Hindlimb muscle (tissue), 1 donor: Measurements from ENCODE around the gene SEC24C. TPM values are rescaled to one million over a fixed set of nuclear protein-coding genes. Genes with fewer than 3 reads are reported as not detected.
"Not testable (repeated sequence)": the region's sequence is repeated elsewhere in the genome, so short reads cannot be mapped to it uniquely, and the experiment has no call there.

Source experiments
- DNase-seq: peaks from one replicate; pipeline ENCODE4 v3.0.0-alpha.2; 2013
- polyA plus RNA-seq: library from polyadenylated mRNA; unstranded; fragments of 120-200 nt; gene quantifications from one replicate; pipeline ENCODE4 v1.2.1, GENCODE V29; 2013; ENCODE audit not compliant: insufficient read length

The SEC24C gene
- polyA plus RNA-seq, 1 donor, result 50.5 TPM

DNA sequence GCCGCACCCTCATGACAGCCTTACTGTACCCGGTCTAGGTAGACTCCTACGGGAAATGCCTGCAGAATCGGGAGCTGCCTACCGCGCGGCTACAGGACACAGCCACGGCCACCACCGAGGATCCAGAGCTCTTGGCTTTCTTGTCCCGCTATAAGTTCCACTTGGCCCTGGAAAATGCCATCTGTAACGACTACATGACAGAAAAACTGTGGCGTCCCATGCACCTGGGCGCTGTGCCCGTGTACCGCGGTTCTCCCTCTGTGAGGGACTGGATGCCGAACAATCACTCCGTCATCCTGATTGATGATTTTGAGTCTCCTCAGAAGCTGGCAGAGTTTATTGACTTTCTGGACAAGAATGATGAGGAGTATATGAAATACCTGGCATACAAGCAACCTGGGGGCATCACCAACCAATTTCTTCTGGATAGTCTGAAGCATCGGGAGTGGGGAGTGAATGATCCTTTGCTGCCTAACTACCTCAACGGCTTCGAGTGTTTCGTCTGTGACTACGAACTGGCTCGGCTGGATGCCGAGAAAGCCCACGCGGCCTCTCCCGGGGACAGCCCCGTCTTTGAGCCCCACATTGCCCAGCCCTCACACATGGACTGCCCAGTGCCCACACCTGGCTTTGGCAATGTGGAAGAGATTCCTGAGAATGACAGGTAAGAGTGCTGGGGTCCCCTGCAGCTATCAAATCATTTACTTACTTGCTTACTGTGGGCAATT, 29.1 kb downstream of the SEC24C start:
- no peak for DNase-seq

DNA sequence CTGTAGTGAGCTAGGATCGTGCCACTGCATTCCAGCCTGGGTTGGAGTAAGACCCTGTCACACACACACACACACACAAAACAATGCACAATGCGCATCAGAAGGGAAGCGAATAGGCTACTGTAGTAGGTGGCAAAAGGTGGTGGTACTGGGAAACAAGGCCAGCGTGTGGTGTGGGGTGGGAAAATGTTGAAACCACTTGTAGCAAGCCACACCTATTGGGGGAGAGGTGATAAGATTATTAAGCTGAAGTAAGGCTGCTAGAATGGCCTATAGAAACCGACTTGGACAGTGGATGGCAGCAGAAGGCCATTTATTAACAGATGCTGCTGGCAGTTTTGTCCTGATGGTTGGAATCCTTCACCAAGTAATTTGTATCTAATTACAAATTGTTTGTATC, 30.5 kb downstream of the SEC24C start:
- DNase-seq, result no peak

DNA sequence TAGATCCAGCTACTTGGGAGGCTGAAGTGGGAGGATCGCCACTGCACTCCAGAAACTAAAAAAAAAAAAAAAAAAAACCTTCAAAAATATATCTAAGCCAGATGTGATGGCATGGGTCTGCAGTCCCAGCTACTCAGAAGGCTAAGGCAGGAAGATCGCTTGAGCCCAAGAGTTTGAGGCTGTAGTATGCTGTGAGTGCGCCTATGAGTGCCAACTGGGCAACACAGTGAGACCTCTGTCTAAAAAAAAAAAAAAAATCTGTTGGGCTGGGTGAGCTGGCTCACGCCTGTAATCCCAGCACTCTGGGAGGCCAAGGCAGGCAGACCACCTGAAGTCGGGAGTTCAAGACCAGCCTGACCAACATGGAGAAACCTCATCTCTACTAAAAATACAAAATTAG, 34.8 kb downstream of the SEC24C start:
- DNase-seq, result no peak

DNA sequence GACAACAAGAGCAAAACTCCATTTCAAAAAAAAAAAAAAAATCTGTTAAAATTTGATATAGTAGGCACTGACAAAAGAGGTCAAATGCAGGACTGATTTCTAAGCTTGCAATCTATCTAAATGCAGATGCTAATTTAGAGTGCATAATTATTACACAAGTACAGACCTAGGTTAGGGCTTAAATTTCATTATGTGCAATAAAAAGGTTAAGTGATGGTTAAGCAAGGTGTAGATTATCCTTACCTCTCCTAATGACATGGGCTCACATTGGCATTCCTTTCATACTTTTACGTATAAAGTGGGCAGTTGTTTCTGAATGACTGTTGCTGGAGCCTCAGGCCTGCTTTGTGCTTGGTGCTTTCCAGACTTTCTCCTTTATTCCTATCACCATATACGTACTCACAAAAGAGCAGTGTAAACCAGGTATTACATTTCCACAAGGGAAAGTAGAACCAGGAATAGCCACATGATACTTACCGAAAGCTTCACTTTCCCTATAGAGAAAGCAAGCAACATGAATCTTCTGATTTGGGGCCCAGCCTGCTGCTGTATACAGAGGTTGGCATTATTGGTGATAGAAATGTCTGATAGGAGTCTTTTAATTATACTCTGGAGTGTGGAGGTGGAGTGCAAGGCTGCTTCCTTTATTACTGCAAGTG, 35.5 kb downstream of the SEC24C start:
- no peak for DNase-seq

DNA sequence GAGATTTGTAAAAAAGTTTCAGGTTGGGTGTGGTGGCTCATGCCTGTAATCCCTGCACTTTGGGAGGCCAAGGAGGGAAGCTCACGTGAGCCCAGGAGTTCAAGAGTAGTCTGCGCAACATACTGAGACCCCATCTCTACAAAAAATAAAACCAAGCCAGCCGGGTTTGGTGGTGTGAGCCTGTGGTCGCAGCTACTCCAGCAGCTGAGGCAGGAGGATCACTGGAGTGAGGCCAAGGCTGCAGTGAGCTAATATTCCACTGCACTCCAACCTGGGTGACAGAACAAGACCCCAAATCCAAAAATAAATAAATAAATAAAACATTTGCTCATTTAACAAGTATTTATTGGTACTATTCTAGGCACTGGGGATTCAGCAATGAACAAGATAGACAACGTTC, 36.1 kb downstream of the SEC24C start:
- no peak for DNase-seq

DNA sequence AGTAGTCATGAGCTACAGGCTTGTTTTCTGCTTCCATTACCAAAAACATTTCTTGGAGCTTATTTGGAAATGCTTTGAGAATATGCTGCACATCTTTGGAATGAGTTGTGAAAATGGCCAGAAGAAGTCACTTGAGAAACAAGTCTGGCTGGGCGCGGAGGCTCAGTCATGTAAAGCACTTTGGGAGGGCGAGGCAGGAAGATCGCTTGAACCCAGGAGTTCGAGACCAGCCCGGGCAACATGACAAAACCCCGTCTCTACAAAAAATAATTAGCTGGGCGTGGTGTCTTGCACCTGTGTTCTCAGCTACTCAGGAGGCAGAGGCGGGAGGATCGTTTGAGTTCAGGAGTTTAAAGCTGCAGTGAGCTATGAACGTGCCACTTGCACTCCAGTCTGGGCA, 36.8 kb downstream of the SEC24C start:
- no peak for DNase-seq

DNA sequence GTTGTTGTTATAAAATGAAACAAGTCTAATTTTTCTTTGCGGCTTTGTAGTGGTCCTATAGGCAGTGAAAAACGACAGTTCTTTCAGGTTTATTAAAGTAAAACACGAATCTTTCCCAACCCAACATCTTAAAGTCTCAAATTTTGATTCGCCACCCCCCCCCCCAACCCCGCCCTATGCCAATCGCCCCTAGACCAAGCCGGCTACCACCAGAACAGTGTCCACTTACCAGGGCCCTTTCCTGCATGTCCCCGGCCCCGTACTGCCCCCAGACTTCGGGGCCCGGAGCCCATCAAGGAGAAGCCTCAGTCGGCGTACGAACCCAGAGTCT, 37.3 kb downstream of the SEC24C start:
- DNase-seq, result no peak

DNA sequence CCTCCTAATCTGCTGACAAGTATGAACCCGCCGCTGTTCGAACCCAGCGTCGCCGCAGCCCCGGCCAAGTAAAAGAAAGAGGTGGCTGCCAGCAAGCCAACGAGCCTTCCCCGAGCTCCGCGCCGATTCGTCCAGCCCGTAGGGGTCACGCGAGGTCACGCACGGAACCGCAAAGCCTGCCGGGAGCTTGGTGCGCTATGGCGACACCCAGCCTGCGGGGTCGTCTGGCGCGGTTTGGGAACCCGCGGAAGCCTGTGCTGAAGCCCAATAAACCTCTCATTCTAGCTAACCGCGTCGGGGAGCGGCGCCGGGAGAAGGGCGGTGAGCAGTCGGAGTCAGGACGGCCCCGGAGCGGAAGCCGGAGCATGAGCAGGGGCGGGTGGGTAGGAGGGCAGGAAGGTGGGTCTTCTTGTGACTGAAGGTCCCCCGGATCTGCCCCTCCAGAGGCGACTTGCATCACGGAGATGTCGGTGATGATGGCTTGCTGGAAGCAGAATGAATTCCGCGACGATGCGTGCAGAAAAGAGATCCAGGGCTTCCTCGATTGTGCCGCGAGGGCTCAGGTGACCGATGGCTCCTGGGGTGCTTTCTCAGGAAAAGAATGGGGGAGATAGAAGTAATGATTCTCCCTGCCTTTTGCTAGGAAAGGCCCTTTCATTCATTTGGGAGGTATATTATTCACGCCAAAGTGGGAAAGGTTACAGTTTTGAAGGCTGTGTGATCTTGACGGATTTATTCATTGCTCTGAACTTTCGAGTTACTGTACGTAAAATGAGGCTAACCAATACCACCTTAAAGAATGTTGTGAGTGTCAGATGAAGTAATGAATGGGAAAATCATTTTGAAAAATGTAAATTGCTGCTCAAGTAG, 37.9 kb downstream of the SEC24C start, which contains the start of gene CHCHD1:
TSS of gene CHCHD1 (plus strand) at position 170 of the 870 bp plus-strand sequence. CDS start at position 198, 28 bp downstream.
- DNase-seq, result peak; percentile 94

DNA sequence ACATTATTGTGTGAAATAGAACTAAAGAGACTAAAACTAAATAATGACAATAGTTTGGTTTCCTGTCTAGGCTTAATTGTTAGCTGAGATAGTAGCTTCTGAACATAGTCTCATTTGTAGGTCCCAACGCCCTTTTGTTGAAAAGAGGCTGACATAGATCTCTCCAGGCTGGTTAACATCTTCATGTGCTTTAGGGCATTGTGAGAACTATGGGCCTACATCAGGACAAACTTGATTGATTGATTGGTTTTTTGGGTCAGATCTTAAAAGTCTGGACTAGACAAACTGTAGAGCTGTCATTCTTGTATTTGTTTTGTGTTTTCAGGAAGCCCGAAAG, 38.5 kb downstream of the SEC24C start:
- DNase-seq, result no peak

DNA sequence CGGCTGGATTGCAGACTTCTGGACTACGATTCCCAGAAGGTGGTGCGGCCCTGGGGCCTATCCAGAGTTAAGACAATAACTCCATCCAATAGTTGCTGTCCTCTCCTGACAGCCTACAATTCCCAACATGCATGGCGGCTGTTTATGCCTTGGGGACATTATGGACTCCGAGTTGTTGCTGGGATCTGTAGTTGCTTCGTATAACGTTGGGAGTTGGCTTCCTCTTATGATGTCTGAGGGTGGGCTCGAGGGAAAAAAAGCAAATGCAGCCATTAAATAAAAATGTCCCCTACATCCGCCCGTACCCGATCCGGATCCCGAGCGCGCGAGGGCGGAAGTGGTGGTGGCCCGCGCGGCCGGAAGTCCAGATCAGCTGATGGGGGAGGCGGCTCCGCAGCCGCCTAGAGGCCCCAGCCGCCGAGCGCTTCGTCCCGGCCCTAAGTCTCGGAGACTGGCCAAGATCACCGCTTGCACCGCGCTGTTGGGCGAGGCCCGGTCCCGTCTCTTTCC, 41.1 kb downstream of the SEC24C start, which contains the start of gene ZSWIM8:
TSS of gene ZSWIM8 (plus strand) at position 396 of the 510 bp plus-strand sequence. CDS start 273 bp downstream, outside the sequence.
- DNase-seq, result peak; percentile 95

DNA sequence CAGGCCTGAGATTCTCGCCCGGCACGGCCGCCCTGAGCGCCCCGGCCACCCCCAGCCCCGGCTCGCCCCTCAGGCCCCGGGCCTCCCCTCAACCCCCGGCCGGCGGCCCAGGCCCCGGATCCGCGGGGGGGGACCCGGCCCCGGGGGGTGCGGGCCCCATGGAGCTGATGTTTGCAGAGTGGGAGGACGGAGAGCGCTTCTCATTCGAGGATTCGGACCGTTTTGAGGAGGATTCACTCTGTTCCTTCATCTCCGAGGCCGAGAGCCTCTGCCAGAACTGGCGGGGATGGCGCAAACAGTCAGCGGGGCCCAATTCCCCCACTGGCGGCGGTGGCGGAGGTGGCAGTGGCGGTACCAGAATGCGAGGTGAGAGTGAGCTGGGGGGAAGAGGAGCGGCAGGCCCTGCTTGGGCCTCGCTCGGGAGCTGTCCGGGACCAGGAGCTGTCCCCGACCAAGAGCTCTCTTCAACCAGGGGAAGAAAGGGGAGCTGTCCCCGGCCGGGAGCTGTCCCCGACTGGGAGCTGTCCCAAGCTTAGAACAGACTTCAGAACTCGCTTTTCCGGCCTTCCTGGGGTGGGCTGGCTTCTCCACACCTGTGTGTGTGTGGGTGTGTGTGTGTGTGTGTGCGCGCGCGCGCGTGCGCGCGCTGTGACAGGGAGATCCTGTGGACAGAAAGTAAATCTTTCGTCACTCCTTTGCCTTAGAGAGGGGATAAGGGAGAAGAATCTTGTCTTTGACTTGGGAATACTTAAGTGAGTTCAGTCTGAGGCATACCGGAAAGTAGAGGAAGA, 41.7 kb downstream of the SEC24C start:
- no peak for DNase-seq

DNA sequence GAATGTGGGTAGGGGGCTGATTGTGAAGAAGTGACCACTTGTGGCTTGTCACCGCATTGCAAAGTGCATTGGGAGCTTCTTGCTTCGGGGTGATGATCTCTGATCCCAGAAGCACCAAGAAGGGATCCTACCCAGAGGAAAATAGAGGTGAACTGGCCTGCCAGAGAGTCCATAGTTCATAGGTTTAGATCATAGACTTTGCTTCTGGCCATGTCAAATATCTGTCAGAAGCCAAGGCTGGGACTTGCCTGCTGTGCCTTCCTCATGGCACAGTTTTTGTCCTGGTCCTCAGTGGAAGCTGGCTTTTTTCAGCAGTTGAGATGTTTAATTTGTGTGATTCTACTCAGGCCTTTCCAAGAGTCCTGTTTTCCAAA, 42.3 kb downstream of the SEC24C start:
- no peak for DNase-seq

DNA sequence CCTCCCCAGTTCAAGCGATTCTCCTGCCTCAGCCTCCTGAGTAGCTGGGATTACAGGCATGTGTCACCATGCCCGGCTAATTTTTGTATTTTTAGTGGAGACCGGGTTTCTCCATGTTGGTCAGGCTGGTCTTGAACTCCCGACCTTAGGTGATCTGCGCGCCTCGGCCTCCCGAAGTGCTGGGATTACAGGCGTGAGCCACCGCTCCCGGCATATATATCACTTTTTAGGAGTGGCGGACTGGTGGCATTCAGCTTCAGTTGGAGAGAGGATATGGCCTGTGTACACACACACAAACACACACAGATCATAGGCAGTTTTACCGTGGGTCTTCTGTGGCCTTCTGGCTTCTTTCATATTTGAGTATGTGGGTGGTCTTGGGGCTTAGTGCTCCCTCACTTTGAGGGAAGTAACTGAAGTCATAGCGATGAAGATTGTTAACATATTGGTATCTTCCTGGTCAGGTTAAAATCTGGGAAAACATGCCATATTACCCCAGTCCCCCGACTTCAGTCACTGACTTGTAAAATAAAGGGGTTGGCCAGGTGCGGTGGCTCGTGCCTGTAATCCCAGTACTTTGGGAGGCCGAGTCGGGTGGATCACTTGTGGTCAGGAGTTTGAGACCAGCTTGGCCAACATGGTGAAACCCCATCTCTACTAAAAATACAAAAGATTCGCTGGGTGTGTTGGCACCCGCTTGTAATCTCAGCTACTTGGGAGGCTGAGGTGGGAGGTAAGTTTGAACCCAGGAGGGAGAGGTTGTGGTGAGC, 43.0 kb downstream of the SEC24C start:
- DNase-seq, result not testable (repeated sequence)

DNA sequence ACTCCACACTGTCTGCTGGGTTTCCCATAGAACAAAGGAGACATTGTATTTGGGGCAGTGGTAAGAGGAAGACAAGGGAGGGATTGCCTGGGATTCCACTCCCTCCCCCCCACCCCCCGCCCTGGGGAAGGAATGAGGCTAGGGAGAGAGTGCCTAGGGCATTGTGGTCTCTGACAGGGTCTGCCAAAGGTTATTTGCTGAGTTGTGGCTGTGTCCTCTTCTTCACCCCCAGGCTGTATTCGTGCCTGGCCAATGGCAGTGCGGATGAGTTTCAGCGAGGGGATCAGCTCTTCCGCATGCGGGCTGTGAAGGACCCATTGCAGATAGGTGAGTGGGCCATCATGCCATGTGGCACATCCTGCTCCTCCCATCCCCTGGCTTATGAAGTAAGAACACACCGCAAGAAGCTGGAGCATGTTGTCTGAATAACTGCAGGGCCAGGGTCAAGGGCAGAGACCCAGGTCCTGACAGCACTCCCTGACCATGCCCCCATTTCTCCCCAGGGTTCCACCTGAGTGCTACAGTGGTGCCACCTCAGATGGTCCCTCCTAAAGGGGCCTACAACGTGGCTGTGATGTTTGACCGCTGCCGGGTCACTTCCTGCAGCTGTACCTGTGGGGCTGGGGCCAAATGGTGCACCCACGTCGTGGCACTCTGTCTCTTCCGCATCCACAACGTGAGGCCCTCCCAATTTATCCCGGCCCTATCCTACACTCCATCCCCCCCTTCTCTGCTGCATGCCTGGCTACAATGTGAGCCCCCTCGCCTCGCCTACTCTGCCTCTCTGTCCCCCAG, 44.9 kb downstream of the SEC24C start:
- DNase-seq, result no peak

DNA sequence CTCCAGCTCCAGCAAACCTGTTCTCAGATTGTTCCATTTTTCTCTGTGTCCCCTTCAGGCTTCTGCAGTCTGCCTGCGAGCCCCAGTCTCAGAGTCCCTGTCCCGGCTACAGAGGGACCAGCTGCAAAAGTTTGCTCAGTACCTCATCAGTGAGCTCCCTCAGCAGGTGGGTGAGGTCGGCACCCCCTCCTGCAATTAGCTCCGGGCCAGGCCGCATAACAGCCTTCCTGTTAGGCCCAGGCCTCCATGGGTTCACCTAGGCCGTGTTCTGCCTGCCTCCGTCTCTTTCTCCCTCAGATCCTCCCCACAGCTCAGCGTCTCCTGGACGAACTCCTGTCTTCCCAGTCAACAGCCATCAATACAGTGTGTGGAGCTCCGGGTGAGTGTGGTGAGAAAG, 45.5 kb downstream of the SEC24C start:
- no peak for DNase-seq

DNA sequence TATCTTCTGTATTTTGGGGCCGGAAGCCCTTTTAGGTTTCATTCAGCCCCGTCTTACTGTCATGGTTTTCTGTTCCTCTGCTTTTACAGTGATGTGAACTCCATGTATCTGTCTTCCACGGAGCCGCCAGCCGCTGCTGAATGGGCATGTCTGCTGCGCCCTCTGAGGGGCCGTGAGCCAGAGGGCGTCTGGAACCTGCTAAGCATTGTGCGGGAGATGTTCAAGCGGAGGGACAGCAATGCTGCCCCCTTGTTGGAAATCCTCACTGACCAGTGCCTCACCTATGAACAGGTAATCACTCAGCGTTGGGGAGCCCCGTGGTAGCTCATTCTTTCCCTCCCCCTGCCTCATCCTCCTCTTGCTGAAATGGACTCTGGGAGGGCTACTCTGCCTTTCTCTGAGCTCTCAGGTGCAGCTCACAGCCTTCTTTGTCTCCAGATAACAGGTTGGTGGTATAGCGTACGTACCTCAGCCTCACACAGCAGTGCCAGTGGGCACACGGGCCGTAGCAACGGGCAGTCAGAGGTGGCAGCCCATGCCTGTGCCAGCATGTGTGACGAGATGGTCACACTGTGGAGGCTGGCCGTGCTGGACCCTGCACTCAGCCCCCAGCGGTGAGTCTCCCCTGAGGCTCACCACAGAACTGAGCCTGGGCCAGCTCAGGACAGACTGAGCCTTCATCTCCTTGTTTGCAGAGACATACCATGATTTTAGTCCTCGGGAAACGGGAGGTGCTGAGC, 46.9 kb downstream of the SEC24C start:
- no peak for DNase-seq

DNA sequence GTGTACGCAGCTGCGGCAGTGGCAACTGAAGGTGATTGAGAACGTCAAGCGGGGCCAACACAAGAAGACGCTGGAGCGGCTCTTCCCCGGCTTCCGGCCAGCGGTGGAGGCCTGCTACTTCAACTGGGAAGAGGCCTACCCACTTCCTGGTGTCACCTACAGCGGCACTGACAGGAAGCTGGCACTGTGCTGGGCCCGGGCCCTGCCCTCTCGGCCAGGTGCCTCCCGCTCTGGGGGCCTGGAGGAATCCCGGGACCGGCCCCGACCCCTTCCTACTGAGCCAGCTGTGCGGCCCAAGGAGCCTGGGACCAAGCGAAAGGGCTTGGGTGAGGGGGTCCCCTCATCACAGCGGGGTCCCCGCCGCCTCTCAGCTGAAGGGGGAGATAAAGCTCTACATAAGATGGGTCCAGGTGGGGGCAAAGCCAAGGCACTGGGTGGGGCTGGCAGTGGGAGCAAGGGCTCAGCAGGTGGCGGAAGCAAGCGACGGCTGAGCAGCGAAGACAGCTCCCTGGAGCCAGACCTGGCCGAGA, 47.8 kb downstream of the SEC24C start:
- no peak for DNase-seq

DNA sequence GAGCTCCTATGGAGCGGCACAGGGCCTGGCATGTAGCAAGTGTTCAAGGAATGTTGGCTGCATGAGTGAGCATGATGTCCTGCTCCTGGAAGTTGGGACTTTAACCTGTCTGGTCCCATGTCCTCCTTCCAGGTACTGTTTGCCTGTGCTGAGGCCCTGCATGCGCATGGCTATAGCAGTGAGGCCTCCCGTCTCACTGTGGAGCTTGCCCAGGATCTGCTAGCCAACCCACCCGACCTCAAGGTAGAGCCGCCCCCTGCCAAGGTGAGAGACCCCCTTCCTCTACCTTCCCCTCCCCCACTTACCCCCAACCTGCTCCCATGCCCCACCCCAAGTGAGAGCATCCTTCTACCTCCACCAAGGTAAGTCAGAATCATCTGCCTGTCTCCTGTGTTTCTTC, 49.3 kb downstream of the SEC24C start:
- DNase-seq, result no peak

DNA sequence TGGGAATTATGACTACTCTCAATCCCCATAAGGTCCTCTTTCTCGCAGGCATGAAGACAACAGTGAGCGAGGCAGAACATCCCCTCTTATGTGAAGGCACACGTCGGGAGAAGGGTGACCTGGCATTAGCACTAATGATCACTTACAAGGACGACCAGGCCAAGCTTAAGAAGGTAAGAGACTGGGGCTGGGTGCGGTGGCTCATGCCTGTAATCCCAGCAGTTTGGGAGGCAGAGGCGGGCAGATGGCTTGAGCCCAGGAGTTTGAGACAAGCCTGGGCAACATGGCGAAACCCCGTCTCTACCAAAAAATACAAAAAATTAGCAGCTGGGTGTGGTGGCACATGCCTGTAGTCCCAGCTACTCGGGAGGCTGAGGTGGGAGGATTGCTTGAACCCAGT, 51.3 kb downstream of the SEC24C start:
- not testable (repeated sequence) for DNase-seq

DNA sequence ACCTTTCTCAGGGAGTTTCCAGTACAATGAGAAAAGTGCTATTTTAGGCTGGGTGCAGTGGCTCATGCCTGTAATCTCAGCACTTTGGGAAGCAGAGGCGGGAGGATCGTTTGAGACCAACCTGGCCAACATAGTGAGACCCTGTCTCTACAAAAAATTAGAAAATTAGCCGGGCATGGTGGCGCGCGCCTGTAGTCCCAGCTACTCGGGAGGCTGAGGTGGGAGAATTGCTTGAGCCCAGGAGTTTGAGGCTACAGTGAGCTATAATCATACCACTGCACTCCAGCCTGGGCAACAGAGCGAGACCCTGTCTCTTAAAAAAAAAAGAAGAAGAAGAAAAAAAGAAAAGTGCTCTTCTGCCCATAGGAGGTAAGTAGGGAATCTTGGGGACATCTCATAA, 51.9 kb downstream of the SEC24C start:
- not testable (repeated sequence) for DNase-seq
